Middle frontal gyrus (tissue), 1 donor: ENCODE measurements around the gene ADRA2C.

Source experiments
- DNase-seq: peaks from one replicate; pipeline ENCODE4 v3.0.0-alpha.2; 2015; ENCODE audit warnings: low spot score; ENCODE audit errors: extremely low spot score

Gene ADRA2C

GRCh38 chr4:3756343-3757059 is 9.7 kb upstream of the ADRA2C start:
- DNase-seq: no peak

- no peak for DNase-seq
Observed at GRCh38 chr4:3759236-3759635, 6.9 kb upstream of the ADRA2C start.

- DNase-seq: no peak
Observed at GRCh38 chr4:3760346-3760745, 5.8 kb upstream of the ADRA2C start.

GRCh38 chr4:3760841-3761240 is 5.3 kb upstream of the ADRA2C start:
- no peak for DNase-seq

GRCh38 chr4:3762264-3762663 is 3.9 kb upstream of the ADRA2C start:
- no peak for DNase-seq

GRCh38 chr4:3762753-3763549 is 3.2 kb upstream of the ADRA2C start:
- no peak for DNase-seq

GRCh38 chr4:3765271-3766035 is 732 bp upstream of the ADRA2C start:
- DNase-seq: no peak

- no peak for DNase-seq
Observed at GRCh38 chr4:3766785-3767569, 792 bp downstream of the ADRA2C start.

GRCh38 chr4:3767570-3768288 is 1.5 kb downstream of the ADRA2C start:
- DNase-seq: no peak

GRCh38 chr4:3768842-3769641 is 2.9 kb downstream of the ADRA2C start:
- DNase-seq: no peak

GRCh38 chr4:3769642-3770184 is 3.5 kb downstream of the ADRA2C start:
- DNase-seq: no peak

- no peak for DNase-seq
Observed at GRCh38 chr4:3770323-3771163, 4.4 kb downstream of the ADRA2C start.

GRCh38 chr4:3771164-3771809 is 5.1 kb downstream of the ADRA2C start:
- DNase-seq: no peak

GRCh38 chr4:3771939-3772495 is 5.8 kb downstream of the ADRA2C start:
- DNase-seq: no peak

- no peak for DNase-seq
Observed at GRCh38 chr4:3772632-3773031, 6.4 kb downstream of the ADRA2C start.

GRCh38 chr4:3773552-3774001 is 7.4 kb downstream of the ADRA2C start:
- no peak for DNase-seq

- DNase-seq: no peak
Observed at GRCh38 chr4:3774253-3774883, 8.2 kb downstream of the ADRA2C start.
